ENCODE measurements around the gene PRKCQ.

GRCh38 chr10:6516929-6517284, 63.2 kb downstream of the PRKCQ start:
- TF ChIP-seq CTCF (IDR thresholded peaks at IDR 0.05; ENCODE audit: control extremely low read depth in 1 of 3, insufficient read depth in 1 of 3, low read depth in 1 of 3, low read length in 3 of 3) (no peak), SUZ12 (IDR thresholded peaks at IDR 0.05; ENCODE audit: low read length) (no peak), POLR2AphosphoS5 (IDR thresholded peaks at IDR 0.05; ENCODE audit: low read depth, low read length) (no peak), EGR1 (IDR thresholded peaks at IDR 0.05; ENCODE audit: borderline replicate concordance, low read depth, low read length) (no peak), TAF1 (IDR thresholded peaks at IDR 0.05; ENCODE audit: low read depth, low read length) (no peak), SIN3A (conservative IDR thresholded peaks at IDR 0.05 in 1 of 2, IDR thresholded peaks at IDR 0.05 in 1 of 2; ENCODE audit: low read depth in 1 of 2, low read length in 2 of 2) (no peak), MAX (IDR thresholded peaks at IDR 0.05) (no peak), POLR2A (IDR thresholded peaks at IDR 0.05; ENCODE audit: control extremely low read depth in 1 of 2, low read depth in 2 of 2, low read length in 2 of 2) (no peak), EP300 (IDR thresholded peaks at IDR 0.05; ENCODE audit: borderline replicate concordance in 1 of 2, low read depth in 2 of 2, low read length in 2 of 2) (no peak), PHF8 (conservative IDR thresholded peaks at IDR 0.05; ENCODE audit: low read depth, low read length) (no peak), KDM4A (IDR thresholded peaks at IDR 0.05; ENCODE audit: low read depth, low read length, severe bottlenecking) (no peak), TEAD4 (IDR thresholded peaks at IDR 0.05; ENCODE audit: low read depth, low read length) (no peak), SRF (IDR thresholded peaks at IDR 0.05; ENCODE audit: low read depth, low read length) (no peak)
